ENCODE data around the gene GPR180. TPM values are rescaled to one million over a fixed set of nuclear protein-coding genes. Genes with fewer than 3 reads are reported as not detected.

The GPR180 gene
- total RNA-seq = 5.9 and 13.9 TPM in 2 replicates

DNA sequence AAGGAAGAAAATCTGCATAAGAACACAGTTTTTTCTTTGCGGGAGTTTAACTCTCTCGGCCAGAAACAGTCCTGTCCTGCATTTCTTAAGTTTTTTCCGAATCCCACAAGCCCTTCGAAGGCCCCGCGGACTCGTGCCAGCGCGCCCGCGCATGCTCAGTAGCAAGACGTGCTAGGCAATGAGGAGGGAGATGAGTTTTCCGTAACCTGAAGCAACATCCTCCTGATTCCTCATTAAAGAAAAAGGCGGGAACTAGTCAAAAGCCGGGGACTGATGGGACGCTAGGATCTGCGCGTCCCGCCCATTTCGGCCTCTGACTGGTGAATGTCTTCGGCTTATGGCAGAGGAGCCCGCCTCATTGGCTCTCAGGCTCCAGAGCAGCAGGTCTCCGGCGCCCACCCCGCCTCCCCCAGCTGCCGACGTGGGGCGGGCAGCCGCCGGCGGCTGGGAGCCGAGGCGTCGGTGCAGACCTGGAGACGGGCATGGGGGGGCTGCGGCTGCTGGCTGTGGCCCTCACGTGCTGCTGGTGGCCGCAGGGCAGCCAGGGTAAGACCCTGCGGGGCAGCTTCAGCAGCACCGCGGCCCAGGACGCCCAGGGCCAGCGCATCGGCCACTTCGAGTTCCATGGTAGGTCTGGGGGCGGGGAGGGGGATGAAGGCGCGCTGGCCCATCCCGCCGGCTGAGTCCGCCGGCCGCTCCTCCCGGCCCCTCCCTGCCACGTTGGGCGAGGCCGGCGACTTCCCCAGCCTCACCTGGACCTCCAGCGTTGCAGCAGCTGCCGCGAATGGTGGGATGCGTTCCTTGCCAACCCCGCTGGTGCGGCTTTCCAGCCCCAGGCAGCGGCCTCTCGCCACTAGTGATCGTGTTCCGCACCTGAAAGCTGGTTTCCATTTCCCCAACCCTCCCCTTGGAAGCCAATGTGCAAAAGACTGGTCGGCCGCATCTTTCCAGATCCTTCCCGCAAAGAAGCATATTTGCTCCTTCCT lies at the start of gene GPR180:
GPR180 (plus strand) TSS at position 412 of the 986 bp plus-strand sequence; CDS start at position 483, 71 bp downstream.

DNA sequence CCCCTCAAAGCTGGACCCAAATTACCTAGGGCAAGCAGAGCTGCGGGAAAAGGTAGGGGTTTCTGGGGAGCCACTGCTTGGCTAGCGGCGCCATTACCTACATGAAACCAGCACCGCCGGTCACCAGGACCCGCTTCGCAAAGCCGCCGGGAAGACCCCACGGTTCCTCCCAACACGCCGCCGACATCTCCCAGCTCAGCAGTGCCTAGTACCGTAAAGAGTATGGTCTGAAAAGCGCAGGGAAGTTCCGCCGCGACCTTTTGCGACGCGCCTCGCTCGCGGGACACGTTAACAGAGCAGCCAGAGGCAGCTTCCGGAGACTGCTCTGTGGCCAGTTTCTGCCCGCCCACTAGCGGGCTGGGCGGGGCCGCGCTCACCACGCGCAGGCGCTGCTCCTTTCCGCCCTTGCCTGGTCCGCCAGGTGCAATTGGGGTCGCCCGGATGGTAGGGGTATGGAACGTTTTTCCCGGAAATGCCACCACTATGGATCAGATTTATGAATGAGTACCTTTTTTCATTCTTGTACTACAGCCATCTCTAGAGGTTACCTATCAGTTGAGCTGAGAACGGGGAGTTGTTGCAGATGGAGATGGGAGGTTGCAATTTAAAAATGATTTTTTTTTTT lies 5.6 kb upstream of the GPR180 start, which contains the start of gene TGDS:
TGDS (minus strand) TSS at position 203 of the 625 bp plus-strand sequence; CDS start at position 187, 16 bp downstream.

Small RNA genes lying within 50 kb of the gene (small RNA-seq; reads per million reads assigned to genes)
- gene RNA5SP36 = not detected

Other genes starting within 250 kb of the GPR180 start
- gene DCT, start 122.2 kb upstream of the GPR180 start, total RNA-seq = 0.37 TPM in 1 of 2 replicates, not detected in the other
- gene TGDS, start 5.7 kb upstream of the GPR180 start, total RNA-seq = 10.3 and 11.7 TPM in 2 replicates
- gene SOX21, start 110.7 kb downstream of the GPR180 start, total RNA-seq = not detected in 2 replicates

Measured in subcutaneous preadipocyte (primary cell).